GM19351 (cell line): ENCODE measurements around the gene UQCRFS1.

Source experiments
- ATAC-seq: cut with Tn5 transposase; IDR thresholded peaks from one replicate; pipeline ENCODE4 v1.9.1; 2021; ENCODE audit warnings: mild to moderate bottlenecking, moderate library complexity; ENCODE audit not compliant: unreplicated experiment

UQCRFS1 gene

GRCh38 chr19:29170554-29170953 is 42.4 kb downstream of the UQCRFS1 start:
- ATAC-seq: no peak

DNA sequence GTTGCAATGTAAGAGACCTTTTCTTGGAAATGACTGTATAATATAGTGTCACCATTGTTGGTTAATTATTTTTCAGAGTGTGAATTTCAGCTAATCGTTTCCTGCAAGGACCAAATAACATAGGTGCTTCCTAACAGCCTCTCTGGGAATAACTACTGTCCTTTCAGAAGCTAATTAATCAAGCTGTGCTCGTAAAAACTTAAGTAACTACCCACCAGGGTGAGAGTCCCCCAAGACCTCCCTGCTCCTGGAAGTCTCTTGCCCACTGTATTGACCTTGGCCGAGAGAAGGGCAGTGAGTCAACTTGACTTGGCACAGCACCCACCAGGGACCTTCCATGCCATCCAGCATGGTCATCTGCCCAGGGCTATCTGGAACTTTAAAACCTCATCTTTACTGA is 50.3 kb downstream of the UQCRFS1 start:
- no peak for ATAC-seq

DNA sequence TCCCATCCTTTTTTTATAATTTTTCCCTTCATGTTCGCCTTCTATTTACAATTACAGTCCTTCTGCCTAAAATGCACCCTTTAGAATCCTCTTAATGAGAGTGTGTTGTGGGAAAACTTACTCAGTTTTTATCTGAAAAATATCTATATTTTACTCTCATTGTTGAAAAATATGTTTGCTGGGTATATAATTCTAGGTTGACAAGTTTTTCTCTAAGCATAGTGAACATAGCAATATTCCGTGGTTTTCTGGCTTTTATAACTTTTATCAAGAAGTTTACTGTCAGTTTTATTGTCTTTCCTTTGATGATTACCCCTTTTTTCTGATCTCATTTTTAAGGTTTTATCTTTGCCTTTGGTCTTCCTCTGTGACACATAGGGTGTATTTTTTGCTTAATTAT is 57.3 kb downstream of the UQCRFS1 start:
- no peak for ATAC-seq
